Vagina (tissue), 2 donors: Measurements from ENCODE around the gene DBX2.

Experiments used
- CTCF ChIP-seq, 3 experiments: fragments of 450-650 bp in 2 of 3; fragments of 200-600 bp in 1 of 3; sonication (generic) in 1 of 3; IDR thresholded peaks; one replicate each; pipeline ENCODE4 v1.5.1; 2017 to 2019; ENCODE audit warnings: antibody characterized with exemption in 3 of 3, mild to moderate bottlenecking in 2 of 3, moderate library complexity in 2 of 3
- POLR2A ChIP-seq, 2 donors: fragments of 450-650 bp; IDR thresholded peaks; one replicate each; pipeline ENCODE4 v1.6.1; 2017; ENCODE audit warnings: antibody characterized with exemption in 2 of 2, mild to moderate bottlenecking in 2 of 2, moderate library complexity in 2 of 2

GRCh38 chr12:45050751-45051571 lies at the start of gene DBX2:
- TF ChIP-seq CTCF (IDR thresholded peaks at IDR 0.05) (no peak), POLR2A (IDR thresholded peaks at IDR 0.05) (no peak)
